OCI-LY1 (cell line): ENCODE results near the gene WDHD1.
A peak's percentile ranks its signal among the peaks of the same experiment; 100 is the strongest.

Experiments
- H2AFZ ChIP-seq: fragments of 200-600 bp; sonication (generic), shearing (Covaris generic); 2 replicates; pipeline ENCODE4 v1.6.0; 2014; ENCODE audit warnings: antibody characterized with exemption, mild to moderate bottlenecking, low read length
- H3F3A ChIP-seq: fragments of 200-600 bp; sonication (generic), shearing (Covaris generic); 2 replicates; pipeline ENCODE4 v1.6.0; 2014; ENCODE audit warnings: mild to moderate bottlenecking, antibody characterized with exemption, low read length, moderate library complexity; ENCODE audit not compliant: insufficient read depth
- H3K27ac ChIP-seq: fragments of 200-600 bp; sonication (generic); 2 replicates; pipeline ENCODE4 v1.5.1; 2014; ENCODE audit warnings: low read length, mixed run types, mild to moderate bottlenecking, low read depth; ENCODE audit not compliant: poor library complexity, severe bottlenecking
- H3K27me3 ChIP-seq: fragments of 200-600 bp; sonication (generic); 2 replicates; pipeline ENCODE4 v1.6.0; 2014; ENCODE audit warnings: antibody characterized with exemption, mild to moderate bottlenecking, low read length, moderate library complexity; ENCODE audit not compliant: insufficient read depth
- H3K36me3 ChIP-seq: fragments of 200-600 bp; sonication (generic); 2 replicates; pipeline ENCODE4 v1.6.1; 2014; ENCODE audit warnings: mild to moderate bottlenecking, antibody characterized with exemption, low read length, moderate library complexity, mixed read lengths; ENCODE audit not compliant: insufficient read depth
- H3K4me1 ChIP-seq: fragments of 200-600 bp; sonication (generic); 2 replicates; pipeline ENCODE4 v1.5.1; 2014; ENCODE audit warnings: mild to moderate bottlenecking, low read length, moderate library complexity; ENCODE audit not compliant: insufficient read depth, severe bottlenecking
- H3K4me2 ChIP-seq: fragments of 200-600 bp; sonication (generic), shearing (Covaris generic); 2 replicates; pipeline ENCODE4 v1.6.1; 2014; ENCODE audit warnings: low read length
- H3K4me3 ChIP-seq: fragments of 200-600 bp; sonication (generic); 2 replicates; pipeline ENCODE4 v1.5.1; 2014; ENCODE audit warnings: low read length, low read depth, mild to moderate bottlenecking, mixed read lengths; ENCODE audit not compliant: poor library complexity, severe bottlenecking
- H3K79me2 ChIP-seq: fragments of 200-600 bp; shearing (Covaris generic); 2 replicates; pipeline ENCODE4 v1.6.1; 2016; ENCODE audit warnings: mixed run types, low read length, mixed read lengths; ENCODE audit not compliant: insufficient read depth
- H3K9ac ChIP-seq: fragments of 200-600 bp; sonication (generic), shearing (Covaris generic); 2 replicates; pipeline ENCODE4 v1.6.1; 2014; ENCODE audit warnings: mild to moderate bottlenecking, low read length, mixed read lengths
- H3K9me2 ChIP-seq: fragments of 200-600 bp; sonication (generic), shearing (Covaris generic); 2 replicates; pipeline ENCODE4 v1.6.1; 2014; ENCODE audit warnings: low read depth, mild to moderate bottlenecking, low read length, mixed read lengths
- H3K9me3 ChIP-seq: fragments of 200-600 bp; shearing (Covaris generic); 2 replicates; pipeline ENCODE4 v1.6.1; 2014; ENCODE audit warnings: low read length, mixed read lengths
- H4K20me1 ChIP-seq: fragments of 200-600 bp; sonication (generic), shearing (Covaris generic); 2 replicates; pipeline ENCODE4 v1.6.0; 2016; ENCODE audit warnings: mild to moderate bottlenecking, low read length; ENCODE audit not compliant: insufficient read depth
- CTCF ChIP-seq: fragments of 200-600 bp; sonication (generic), shearing (Covaris generic); IDR thresholded peaks from 2 replicates; pipeline ENCODE4 v1.5.1; 2017; ENCODE audit warnings: mild to moderate bottlenecking, antibody characterized with exemption, low read length, moderate library complexity, mixed read lengths
- EZH2 ChIP-seq: fragments of 200-600 bp; sonication (generic), shearing (Covaris generic); IDR thresholded peaks from 2 replicates; pipeline ENCODE4 v1.8.0; 2017; ENCODE audit warnings: borderline replicate concordance, mixed run types, mild to moderate bottlenecking, antibody characterized with exemption, low read length, moderate library complexity, mixed read lengths

WDHD1 gene

GRCh38 chr14:55074662-55075061 lies 47.8 kb upstream of the WDHD1 start:
- H4K20me1 ChIP-seq = no peaks in the 10 kb centered on the region
- H3K4me3 ChIP-seq = no peak overlapping the region
- TF ChIP-seq CTCF = no peak
- no peak for TF ChIP-seq EZH2
- no peaks in the 10 kb centered on the region for H3K9me2 ChIP-seq
- H3K4me2 ChIP-seq = peak overlapping the region; percentile 42; the same call in 1 of the 2 replicates
- H3K9ac ChIP-seq = no peak overlapping the region
- no peaks in the 10 kb centered on the region for H3K36me3 ChIP-seq
- no peaks in the 10 kb centered on the region for H3K79me2 ChIP-seq
- peaks cover 25% of the 10 kb centered on the region for H3K4me1 ChIP-seq
- no peak overlapping the region for H3K27ac ChIP-seq
- H2AFZ ChIP-seq = no peak overlapping the region
- H3F3A ChIP-seq = no peaks in the 10 kb centered on the region
- H3K9me3 ChIP-seq = no peaks in the 10 kb centered on the region
- H3K27me3 ChIP-seq = no peaks in the 10 kb centered on the region

- H3F3A ChIP-seq = no peaks in the 10 kb centered on the region
- H3K79me2 ChIP-seq = no peaks in the 10 kb centered on the region
- H3K27me3 ChIP-seq = no peaks in the 10 kb centered on the region
- no peaks in the 10 kb centered on the region for H4K20me1 ChIP-seq
- no peak overlapping the region for H3K27ac ChIP-seq
- no peak overlapping the region for H3K9ac ChIP-seq
- TF ChIP-seq EZH2 (no peak), CTCF (no peak)
- no peaks in the 10 kb centered on the region for H3K9me3 ChIP-seq
- H3K4me2 ChIP-seq = no peak overlapping the region
- no peak overlapping the region for H2AFZ ChIP-seq
- no peaks in the 10 kb centered on the region for H3K36me3 ChIP-seq
- H3K4me3 ChIP-seq = no peak overlapping the region
- H3K4me1 ChIP-seq = peaks cover 25% of the 10 kb centered on the region
- no peaks in the 10 kb centered on the region for H3K9me2 ChIP-seq
These were observed 47.0 kb upstream of the WDHD1 start for GRCh38 chr14:55073856-55074255.

- no peaks in the 10 kb centered on the region for H3K9me2 ChIP-seq
- peak overlapping the region; percentile 4; the same call in 1 of the 2 replicates for H3K4me2 ChIP-seq
- no peaks in the 10 kb centered on the region for H3K9me3 ChIP-seq
- no peaks in the 10 kb centered on the region for H3F3A ChIP-seq
- no peaks in the 10 kb centered on the region for H4K20me1 ChIP-seq
- no peaks in the 10 kb centered on the region for H3K79me2 ChIP-seq
- H3K36me3 ChIP-seq = no peaks in the 10 kb centered on the region
- TF ChIP-seq CTCF (no peak), EZH2 (no peak)
- H3K4me1 ChIP-seq = peaks cover 25% of the 10 kb centered on the region
- no peak overlapping the region for H3K9ac ChIP-seq
- no peak overlapping the region for H3K27ac ChIP-seq
- no peak overlapping the region for H2AFZ ChIP-seq
- H3K27me3 ChIP-seq = no peaks in the 10 kb centered on the region
- H3K4me3 ChIP-seq = no peak overlapping the region
These were observed 45.2 kb upstream of the WDHD1 start for GRCh38 chr14:55071870-55072640.
